Activated T-helper 1 cell treated with Interleukin-2 at 50 U/mL for 16 hours (primary cell): ENCODE data around the gene AQP2.
A peak's percentile ranks its signal among the peaks of the same experiment; 100 is the strongest.

Source experiments
- DNase-seq: peaks from one replicate; pipeline ENCODE4 v3.0.0-alpha.2; 2020; ENCODE audit warnings: low read depth

AQP2 gene

GRCh38 chr12:49950273-49951251 is at the start of gene AQP2:
AQP2 (plus strand) TSS chr12:49950737; CDS start chr12:49950831, 94 bp downstream.
- no peak for DNase-seq

GRCh38 chr12:49901026-49901425 is 49.5 kb upstream of the AQP2 start:
- DNase-seq: no peak

GRCh38 chr12:49901986-49902385 is 48.6 kb upstream of the AQP2 start:
- no peak for DNase-seq

GRCh38 chr12:49902399-49903350 is 47.9 kb upstream of the AQP2 start:
- DNase-seq: no peak

GRCh38 chr12:49903351-49903699 is 47.2 kb upstream of the AQP2 start:
- DNase-seq: no peak

- DNase-seq: peak; percentile 29
Measured at GRCh38 chr12:49903700-49904423, 46.7 kb upstream of the AQP2 start, which contains the start of gene FAIM2. FAIM2 (minus strand) TSS chr12:49903900; CDS start chr12:49903792, 108 bp downstream.

GRCh38 chr12:49904601-49905000 is 45.9 kb upstream of the AQP2 start:
- no peak for DNase-seq

- DNase-seq: no peak
Measured at GRCh38 chr12:49905718-49906314, 44.7 kb upstream of the AQP2 start.

GRCh38 chr12:49907352-49907751 is 43.2 kb upstream of the AQP2 start:
- DNase-seq: no peak

- DNase-seq: no peak
Measured at GRCh38 chr12:49909356-49909755, 41.2 kb upstream of the AQP2 start.

- DNase-seq: no peak
Measured at GRCh38 chr12:49909826-49910225, 40.7 kb upstream of the AQP2 start.

- no peak for DNase-seq
Measured at GRCh38 chr12:49910331-49911212, 40.0 kb upstream of the AQP2 start.

GRCh38 chr12:49911213-49911605 is 39.3 kb upstream of the AQP2 start:
- DNase-seq: no peak

GRCh38 chr12:49912345-49913255 is 37.9 kb upstream of the AQP2 start:
- DNase-seq: no peak

- DNase-seq: no peak
Measured at GRCh38 chr12:49916129-49916919, 34.2 kb upstream of the AQP2 start.

- DNase-seq: no peak
Measured at GRCh38 chr12:49917166-49917787, 33.3 kb upstream of the AQP2 start.

GRCh38 chr12:49917788-49918173 is 32.8 kb upstream of the AQP2 start:
- no peak for DNase-seq
